GM12878 (cell line): ENCODE results near the gene LHCGR.

Experiments used
- EP300 ChIP-seq, 2 experiments: fragments of 150-350 bp in 1 of 2; IDR thresholded peaks; 2 replicates each; pipeline ENCODE4 v1.6.1; 2011 to 2012; ENCODE audit warnings: low read depth in 2 of 2, low read length in 2 of 2, borderline replicate concordance in 1 of 2, improper control_type of control experiment in 1 of 2, inconsistent platforms in 1 of 2; ENCODE audit not compliant: control insufficient read depth in 1 of 2
- FOS ChIP-seq: IDR thresholded peaks from 3 replicates; pipeline ENCODE4 v1.6.1; 2011; ENCODE audit warnings: borderline replicate concordance; ENCODE audit not compliant: insufficient read length; ENCODE audit errors: extremely low read depth
- HDAC2 ChIP-seq: fragments of 200-600 bp; sonication (generic); IDR thresholded peaks from 2 replicates; pipeline ENCODE4 v1.6.1; 2017
- JUND ChIP-seq: IDR thresholded peaks from 2 replicates; pipeline ENCODE4 v1.6.1; 2012; ENCODE audit warnings: low read depth, mild to moderate bottlenecking, low read length, improper control_type of control experiment, moderate library complexity
- MXI1 ChIP-seq: fragments of 150-350 bp; IDR thresholded peaks from 2 replicates; pipeline ENCODE4 v1.6.1; 2011; ENCODE audit warnings: low read depth, mild to moderate bottlenecking, inconsistent platforms, low read length, improper control_type of control experiment
- POLR2AphosphoS5 ChIP-seq: IDR thresholded peaks from 2 replicates; pipeline ENCODE4 v1.6.1; 2011; ENCODE audit warnings: mild to moderate bottlenecking, low read length, inconsistent platforms
- RFX5 ChIP-seq: IDR thresholded peaks from 2 replicates; pipeline ENCODE4 v1.6.1; 2011; ENCODE audit warnings: low read depth, low read length, improper control_type of control experiment
- YY1 ChIP-seq: IDR thresholded peaks from 2 replicates; pipeline ENCODE4 v1.6.1; 2011; ENCODE audit warnings: low read depth, mild to moderate bottlenecking, low read length
- TF ChIP-seq, protein P1 (sequence below), 3 experiments: IDR thresholded peaks in 2 of 3; conservative IDR thresholded peaks in 1 of 3; 2 replicates each; pipeline ENCODE4 v1.5.1; 2011; ENCODE audit warnings: low read depth in 3 of 3, low read length in 3 of 3, mild to moderate bottlenecking in 3 of 3, control low read depth in 2 of 3, moderate library complexity in 2 of 3, inconsistent platforms in 1 of 3, mixed read lengths in 1 of 3; ENCODE audit not compliant: control insufficient read depth in 2 of 3, insufficient read depth in 1 of 3; ENCODE audit errors: extremely low read depth in 1 of 3
- TF ChIP-seq, protein P2 (sequence below): fragments of 450-650 bp; IDR thresholded peaks from 2 replicates; pipeline ENCODE4 v1.6.1; 2017; ENCODE audit warnings: antibody characterized with exemption, mild to moderate bottlenecking, moderate library complexity
- TF ChIP-seq, protein P3 (sequence below): IDR thresholded peaks from 2 replicates; pipeline ENCODE4 v1.6.1; 2012; ENCODE audit warnings: low read depth, low read length, improper control_type of control experiment
- TF ChIP-seq, protein P4 (sequence below): fragments of 450-650 bp; IDR thresholded peaks from 2 replicates; pipeline ENCODE4 v1.6.1; 2017; ENCODE audit warnings: mild to moderate bottlenecking
- TF ChIP-seq, protein P5 (sequence below): IDR thresholded peaks from 2 replicates; pipeline ENCODE4 v1.6.1; 2012; ENCODE audit warnings: mild to moderate bottlenecking, low read depth, low read length
- TF ChIP-seq, protein P6 (sequence below): fragments of 450-650 bp; IDR thresholded peaks from 2 replicates; pipeline ENCODE4 v1.6.1; 2016; ENCODE audit warnings: mild to moderate bottlenecking

DNA sequence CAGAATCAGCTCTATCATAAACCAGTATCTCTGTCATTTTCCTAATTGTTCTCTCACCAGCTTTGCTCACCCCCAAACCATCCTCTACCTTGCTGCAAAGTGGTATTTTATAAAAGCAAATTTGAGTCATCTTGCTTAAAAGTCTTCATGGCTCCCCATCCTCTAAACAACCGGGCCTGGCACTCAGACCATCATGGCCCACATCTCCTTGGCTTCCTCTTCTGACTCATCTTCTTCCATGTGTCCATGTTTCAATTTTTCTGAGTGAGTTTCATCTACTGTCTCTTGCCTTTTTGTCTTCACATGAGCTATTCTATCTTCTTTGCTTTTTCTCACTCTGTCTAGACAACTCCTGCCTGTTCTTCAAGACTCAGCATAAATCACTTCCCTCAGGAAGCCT is 58.6 kb downstream of the LHCGR start:
- TF ChIP-seq POLR2AphosphoS5 (no peak), RFX5 (no peak), FOS (no peak), EP300 (IDR thresholded peaks at IDR 0.05; ENCODE audit: borderline replicate concordance in 1 of 2, control insufficient read depth in 1 of 2, low read depth in 2 of 2, low read length in 2 of 2) (no peak), MXI1 (no peak), JUND (no peak), HDAC2 (no peak), YY1 (no peak)
- TF ChIP-seq, protein P1, sequence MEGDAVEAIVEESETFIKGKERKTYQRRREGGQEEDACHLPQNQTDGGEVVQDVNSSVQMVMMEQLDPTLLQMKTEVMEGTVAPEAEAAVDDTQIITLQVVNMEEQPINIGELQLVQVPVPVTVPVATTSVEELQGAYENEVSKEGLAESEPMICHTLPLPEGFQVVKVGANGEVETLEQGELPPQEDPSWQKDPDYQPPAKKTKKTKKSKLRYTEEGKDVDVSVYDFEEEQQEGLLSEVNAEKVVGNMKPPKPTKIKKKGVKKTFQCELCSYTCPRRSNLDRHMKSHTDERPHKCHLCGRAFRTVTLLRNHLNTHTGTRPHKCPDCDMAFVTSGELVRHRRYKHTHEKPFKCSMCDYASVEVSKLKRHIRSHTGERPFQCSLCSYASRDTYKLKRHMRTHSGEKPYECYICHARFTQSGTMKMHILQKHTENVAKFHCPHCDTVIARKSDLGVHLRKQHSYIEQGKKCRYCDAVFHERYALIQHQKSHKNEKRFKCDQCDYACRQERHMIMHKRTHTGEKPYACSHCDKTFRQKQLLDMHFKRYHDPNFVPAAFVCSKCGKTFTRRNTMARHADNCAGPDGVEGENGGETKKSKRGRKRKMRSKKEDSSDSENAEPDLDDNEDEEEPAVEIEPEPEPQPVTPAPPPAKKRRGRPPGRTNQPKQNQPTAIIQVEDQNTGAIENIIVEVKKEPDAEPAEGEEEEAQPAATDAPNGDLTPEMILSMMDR (IDR thresholded peaks at IDR 0.05 in 2 of 3, conservative IDR thresholded peaks at IDR 0.05 in 1 of 3; ENCODE audit: control insufficient read depth in 2 of 3, extremely low read depth in 1 of 3, insufficient read depth in 1 of 3, low read depth in 3 of 3, low read length in 3 of 3), result no peak
- TF ChIP-seq, protein P2, sequence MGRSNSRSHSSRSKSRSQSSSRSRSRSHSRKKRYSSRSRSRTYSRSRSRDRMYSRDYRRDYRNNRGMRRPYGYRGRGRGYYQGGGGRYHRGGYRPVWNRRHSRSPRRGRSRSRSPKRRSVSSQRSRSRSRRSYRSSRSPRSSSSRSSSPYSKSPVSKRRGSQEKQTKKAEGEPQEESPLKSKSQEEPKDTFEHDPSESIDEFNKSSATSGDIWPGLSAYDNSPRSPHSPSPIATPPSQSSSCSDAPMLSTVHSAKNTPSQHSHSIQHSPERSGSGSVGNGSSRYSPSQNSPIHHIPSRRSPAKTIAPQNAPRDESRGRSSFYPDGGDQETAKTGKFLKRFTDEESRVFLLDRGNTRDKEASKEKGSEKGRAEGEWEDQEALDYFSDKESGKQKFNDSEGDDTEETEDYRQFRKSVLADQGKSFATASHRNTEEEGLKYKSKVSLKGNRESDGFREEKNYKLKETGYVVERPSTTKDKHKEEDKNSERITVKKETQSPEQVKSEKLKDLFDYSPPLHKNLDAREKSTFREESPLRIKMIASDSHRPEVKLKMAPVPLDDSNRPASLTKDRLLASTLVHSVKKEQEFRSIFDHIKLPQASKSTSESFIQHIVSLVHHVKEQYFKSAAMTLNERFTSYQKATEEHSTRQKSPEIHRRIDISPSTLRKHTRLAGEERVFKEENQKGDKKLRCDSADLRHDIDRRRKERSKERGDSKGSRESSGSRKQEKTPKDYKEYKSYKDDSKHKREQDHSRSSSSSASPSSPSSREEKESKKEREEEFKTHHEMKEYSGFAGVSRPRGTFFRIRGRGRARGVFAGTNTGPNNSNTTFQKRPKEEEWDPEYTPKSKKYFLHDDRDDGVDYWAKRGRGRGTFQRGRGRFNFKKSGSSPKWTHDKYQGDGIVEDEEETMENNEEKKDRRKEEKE, result no peak
- TF ChIP-seq, protein P3, sequence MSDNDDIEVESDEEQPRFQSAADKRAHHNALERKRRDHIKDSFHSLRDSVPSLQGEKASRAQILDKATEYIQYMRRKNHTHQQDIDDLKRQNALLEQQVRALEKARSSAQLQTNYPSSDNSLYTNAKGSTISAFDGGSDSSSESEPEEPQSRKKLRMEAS, result no peak
- TF ChIP-seq, protein P4, sequence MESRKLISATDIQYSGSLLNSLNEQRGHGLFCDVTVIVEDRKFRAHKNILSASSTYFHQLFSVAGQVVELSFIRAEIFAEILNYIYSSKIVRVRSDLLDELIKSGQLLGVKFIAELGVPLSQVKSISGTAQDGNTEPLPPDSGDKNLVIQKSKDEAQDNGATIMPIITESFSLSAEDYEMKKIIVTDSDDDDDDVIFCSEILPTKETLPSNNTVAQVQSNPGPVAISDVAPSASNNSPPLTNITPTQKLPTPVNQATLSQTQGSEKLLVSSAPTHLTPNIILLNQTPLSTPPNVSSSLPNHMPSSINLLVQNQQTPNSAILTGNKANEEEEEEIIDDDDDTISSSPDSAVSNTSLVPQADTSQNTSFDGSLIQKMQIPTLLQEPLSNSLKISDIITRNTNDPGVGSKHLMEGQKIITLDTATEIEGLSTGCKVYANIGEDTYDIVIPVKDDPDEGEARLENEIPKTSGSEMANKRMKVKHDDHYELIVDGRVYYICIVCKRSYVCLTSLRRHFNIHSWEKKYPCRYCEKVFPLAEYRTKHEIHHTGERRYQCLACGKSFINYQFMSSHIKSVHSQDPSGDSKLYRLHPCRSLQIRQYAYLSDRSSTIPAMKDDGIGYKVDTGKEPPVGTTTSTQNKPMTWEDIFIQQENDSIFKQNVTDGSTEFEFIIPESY, result no peak
- TF ChIP-seq, protein P5, sequence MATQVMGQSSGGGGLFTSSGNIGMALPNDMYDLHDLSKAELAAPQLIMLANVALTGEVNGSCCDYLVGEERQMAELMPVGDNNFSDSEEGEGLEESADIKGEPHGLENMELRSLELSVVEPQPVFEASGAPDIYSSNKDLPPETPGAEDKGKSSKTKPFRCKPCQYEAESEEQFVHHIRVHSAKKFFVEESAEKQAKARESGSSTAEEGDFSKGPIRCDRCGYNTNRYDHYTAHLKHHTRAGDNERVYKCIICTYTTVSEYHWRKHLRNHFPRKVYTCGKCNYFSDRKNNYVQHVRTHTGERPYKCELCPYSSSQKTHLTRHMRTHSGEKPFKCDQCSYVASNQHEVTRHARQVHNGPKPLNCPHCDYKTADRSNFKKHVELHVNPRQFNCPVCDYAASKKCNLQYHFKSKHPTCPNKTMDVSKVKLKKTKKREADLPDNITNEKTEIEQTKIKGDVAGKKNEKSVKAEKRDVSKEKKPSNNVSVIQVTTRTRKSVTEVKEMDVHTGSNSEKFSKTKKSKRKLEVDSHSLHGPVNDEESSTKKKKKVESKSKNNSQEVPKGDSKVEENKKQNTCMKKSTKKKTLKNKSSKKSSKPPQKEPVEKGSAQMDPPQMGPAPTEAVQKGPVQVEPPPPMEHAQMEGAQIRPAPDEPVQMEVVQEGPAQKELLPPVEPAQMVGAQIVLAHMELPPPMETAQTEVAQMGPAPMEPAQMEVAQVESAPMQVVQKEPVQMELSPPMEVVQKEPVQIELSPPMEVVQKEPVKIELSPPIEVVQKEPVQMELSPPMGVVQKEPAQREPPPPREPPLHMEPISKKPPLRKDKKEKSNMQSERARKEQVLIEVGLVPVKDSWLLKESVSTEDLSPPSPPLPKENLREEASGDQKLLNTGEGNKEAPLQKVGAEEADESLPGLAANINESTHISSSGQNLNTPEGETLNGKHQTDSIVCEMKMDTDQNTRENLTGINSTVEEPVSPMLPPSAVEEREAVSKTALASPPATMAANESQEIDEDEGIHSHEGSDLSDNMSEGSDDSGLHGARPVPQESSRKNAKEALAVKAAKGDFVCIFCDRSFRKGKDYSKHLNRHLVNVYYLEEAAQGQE, result no peak
- TF ChIP-seq, protein P6, sequence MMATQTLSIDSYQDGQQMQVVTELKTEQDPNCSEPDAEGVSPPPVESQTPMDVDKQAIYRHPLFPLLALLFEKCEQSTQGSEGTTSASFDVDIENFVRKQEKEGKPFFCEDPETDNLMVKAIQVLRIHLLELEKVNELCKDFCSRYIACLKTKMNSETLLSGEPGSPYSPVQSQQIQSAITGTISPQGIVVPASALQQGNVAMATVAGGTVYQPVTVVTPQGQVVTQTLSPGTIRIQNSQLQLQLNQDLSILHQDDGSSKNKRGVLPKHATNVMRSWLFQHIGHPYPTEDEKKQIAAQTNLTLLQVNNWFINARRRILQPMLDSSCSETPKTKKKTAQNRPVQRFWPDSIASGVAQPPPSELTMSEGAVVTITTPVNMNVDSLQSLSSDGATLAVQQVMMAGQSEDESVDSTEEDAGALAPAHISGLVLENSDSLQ, result no peak
